ENCODE results near the gene GPX5.

The GPX5 gene

DNA sequence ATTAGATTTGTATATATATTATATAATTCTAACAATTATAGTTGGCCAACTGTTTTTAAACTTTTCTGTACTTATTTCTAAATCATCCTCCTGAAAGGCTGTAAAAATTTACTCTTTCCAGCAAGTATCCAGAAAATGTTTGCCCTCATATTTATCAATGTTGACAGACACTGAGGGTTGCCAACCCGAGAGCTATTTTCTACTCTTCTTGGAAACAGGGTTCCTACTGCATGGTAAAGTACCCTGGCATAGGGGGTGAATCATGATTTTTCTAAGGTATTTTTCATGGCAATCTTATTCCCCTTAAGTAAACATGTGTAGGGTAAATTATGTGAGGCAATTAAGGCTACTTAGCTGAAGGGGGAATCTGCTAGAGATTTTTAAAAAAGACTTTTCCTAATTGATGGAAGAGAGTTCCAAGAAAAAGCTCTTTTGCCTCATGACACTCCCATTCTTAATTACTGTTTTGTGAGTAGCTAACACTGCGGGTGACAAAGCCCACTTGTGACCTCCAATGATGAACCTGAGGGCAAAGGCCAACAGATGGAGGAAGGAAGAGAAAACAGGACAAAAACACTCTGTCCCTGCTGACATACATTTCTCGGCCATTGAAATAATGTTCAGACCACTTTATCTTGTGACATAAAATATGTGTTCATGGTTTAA, 37.9 kb downstream of the GPX5 start:
- H3K36me3 ChIP-seq (ENCODE audit: control insufficient read depth, insufficient read depth, low read length): no peaks in the 10 kb centered on the region
- no peak overlapping the region for H3K27ac ChIP-seq (ENCODE audit: low read depth, low read length, severe bottlenecking)
- 50 to 60% methylated on average over 1 of the region's 3 CpGs for WGBS, 2 experiments (ENCODE audit: insufficient coverage in 2 of 2)
- H3K4me3 ChIP-seq (ENCODE audit: extremely low read depth, insufficient read depth, low read length, poor library complexity, severe bottlenecking): no peak overlapping the region
- no peaks in the 10 kb centered on the region for H3K9me3 ChIP-seq (ENCODE audit: control insufficient read depth, low read length)
- H3K4me1 ChIP-seq (ENCODE audit: control insufficient read depth, insufficient read depth, low read length, poor library complexity, severe bottlenecking): no peaks in the 10 kb centered on the region

- H3K4me1 ChIP-seq (ENCODE audit: control insufficient read depth, insufficient read depth, low read length, poor library complexity, severe bottlenecking): no peaks in the 10 kb centered on the region
- H3K27ac ChIP-seq (ENCODE audit: low read depth, low read length, severe bottlenecking): no peak overlapping the region
- H3K4me3 ChIP-seq (ENCODE audit: extremely low read depth, insufficient read depth, low read length, poor library complexity, severe bottlenecking): no peak overlapping the region
- H3K9me3 ChIP-seq (ENCODE audit: control insufficient read depth, low read length): no peaks in the 10 kb centered on the region
- H3K36me3 ChIP-seq (ENCODE audit: control insufficient read depth, insufficient read depth, low read length): no peaks in the 10 kb centered on the region
- WGBS, 2 experiments (ENCODE audit: insufficient coverage in 2 of 2): 86 to 89% methylated on average over 4 to 6 of the region's 7 CpGs
Measured at GRCh38 chr6:28565823-28566526, 40.3 kb downstream of the GPX5 start.

DNA sequence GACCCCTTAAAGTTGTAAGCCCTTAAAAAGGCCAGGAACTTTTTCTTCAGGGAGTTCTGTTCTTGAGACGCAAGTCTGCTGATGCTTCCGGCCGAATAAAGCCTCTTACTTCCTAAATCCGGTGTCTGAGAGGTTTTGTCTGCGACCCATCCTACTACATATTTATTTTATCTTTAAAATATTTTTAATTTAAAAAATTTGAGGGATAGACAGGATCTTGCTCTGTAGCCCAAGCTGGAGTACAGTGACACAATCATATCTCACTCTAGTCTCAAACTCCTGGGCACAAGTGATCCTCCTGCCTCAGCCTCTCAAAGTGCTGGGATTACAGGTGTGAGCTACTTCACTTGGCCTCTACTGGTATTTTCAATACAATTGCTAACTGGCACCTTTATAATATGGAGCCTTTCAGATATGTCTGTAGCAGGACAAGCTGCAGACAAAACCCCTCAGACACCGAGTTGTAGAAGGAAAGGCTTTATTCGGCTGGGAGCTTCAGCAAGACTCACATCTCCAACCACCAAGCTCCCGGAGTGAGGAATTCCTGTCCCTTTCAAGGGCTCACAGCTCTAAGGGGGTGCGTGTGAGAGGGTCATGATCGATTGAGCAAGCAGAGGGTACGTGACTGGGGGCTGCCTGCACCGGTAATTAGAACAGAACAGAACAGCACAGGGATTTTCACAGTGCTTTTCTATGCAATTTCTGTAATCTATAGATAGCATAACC, 41.0 kb downstream of the GPX5 start:
- 81 to 100% methylated on average over 4 to 7 of the region's 12 CpGs for WGBS, 2 experiments (ENCODE audit: insufficient coverage in 2 of 2)
- H3K27ac ChIP-seq (ENCODE audit: low read depth, low read length, severe bottlenecking): no peak overlapping the region

DNA sequence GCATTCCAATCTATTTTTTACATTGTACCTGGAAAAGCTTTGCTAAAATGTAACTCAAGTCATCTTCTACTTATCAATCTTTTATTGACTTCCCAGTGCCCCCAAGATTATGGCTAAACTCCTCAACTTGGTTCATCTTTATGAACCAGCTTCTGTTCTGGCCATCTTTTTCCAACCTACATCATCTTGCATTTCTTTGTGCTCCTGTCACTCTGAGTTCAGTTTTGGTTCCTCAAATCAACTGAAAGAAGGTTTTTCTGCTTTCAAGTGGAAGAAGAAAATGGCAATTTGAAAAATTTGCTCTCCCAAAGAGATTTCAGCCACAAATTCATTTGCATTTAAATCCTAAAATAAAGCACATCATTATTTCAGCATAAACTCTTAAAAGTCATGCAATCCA, 41.8 kb downstream of the GPX5 start:
- no peaks in the 10 kb centered on the region for H3K9me3 ChIP-seq (ENCODE audit: control insufficient read depth, low read length)
- no peak overlapping the region for H3K27ac ChIP-seq (ENCODE audit: low read depth, low read length, severe bottlenecking)
- H3K4me3 ChIP-seq (ENCODE audit: extremely low read depth, insufficient read depth, low read length, poor library complexity, severe bottlenecking): no peak overlapping the region

More for the DNA sequence above, 41.0 kb downstream of the GPX5 start:
- Histone ChIP-seq H3K36me3 (ENCODE audit: control insufficient read depth, insufficient read depth, low read length) (no peaks in the 10 kb centered on the region), H3K9me3 (ENCODE audit: control insufficient read depth, low read length) (no peaks in the 10 kb centered on the region), H3K4me3 (ENCODE audit: extremely low read depth, insufficient read depth, low read length, poor library complexity, severe bottlenecking) (no peak overlapping the region), H3K4me1 (ENCODE audit: control insufficient read depth, insufficient read depth, low read length, poor library complexity, severe bottlenecking) (no peaks in the 10 kb centered on the region)

GRCh38 chr6:28568515-28569108, 42.9 kb downstream of the GPX5 start:
- WGBS, 2 experiments (ENCODE audit: insufficient coverage in 2 of 2): 92% methylated on average over 4 of the region's 4 CpGs; no CpG with 5 or more reads in 1 of the 2 experiments
- H3K9me3 ChIP-seq (ENCODE audit: control insufficient read depth, low read length): no peaks in the 10 kb centered on the region
- no peak overlapping the region for H3K4me3 ChIP-seq (ENCODE audit: extremely low read depth, insufficient read depth, low read length, poor library complexity, severe bottlenecking)
- no peak overlapping the region for H3K27ac ChIP-seq (ENCODE audit: low read depth, low read length, severe bottlenecking)
- no peaks in the 10 kb centered on the region for H3K4me1 ChIP-seq (ENCODE audit: control insufficient read depth, insufficient read depth, low read length, poor library complexity, severe bottlenecking)
- H3K36me3 ChIP-seq (ENCODE audit: control insufficient read depth, insufficient read depth, low read length): no peaks in the 10 kb centered on the region

More for the DNA sequence above, 41.8 kb downstream of the GPX5 start:
- Histone ChIP-seq H3K36me3 (ENCODE audit: control insufficient read depth, insufficient read depth, low read length) (no peaks in the 10 kb centered on the region), H3K4me1 (ENCODE audit: control insufficient read depth, insufficient read depth, low read length, poor library complexity, severe bottlenecking) (no peaks in the 10 kb centered on the region)

DNA sequence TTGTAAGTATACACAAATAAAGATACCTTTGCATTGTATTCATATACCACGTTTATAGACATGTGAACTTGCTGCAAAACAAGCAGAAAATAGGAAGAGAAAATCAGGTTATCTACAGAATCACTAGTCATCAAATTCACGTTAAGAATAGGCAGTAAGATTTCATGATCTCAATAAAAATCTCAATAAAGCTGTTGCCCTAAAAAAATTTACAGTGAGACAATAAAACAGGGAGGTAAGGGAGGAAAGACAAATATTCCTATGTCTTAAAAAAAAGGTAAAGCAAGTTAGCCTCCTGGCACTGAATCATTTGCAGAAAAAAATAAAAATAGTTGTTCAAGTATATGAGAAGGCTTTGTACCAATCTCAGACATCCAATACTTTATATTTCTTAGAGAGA, 44.1 kb downstream of the GPX5 start:
- Histone ChIP-seq H3K36me3 (ENCODE audit: control insufficient read depth, insufficient read depth, low read length) (peaks cover 4% of the 10 kb centered on the region), H3K4me1 (ENCODE audit: control insufficient read depth, insufficient read depth, low read length, poor library complexity, severe bottlenecking) (no peaks in the 10 kb centered on the region), H3K27ac (ENCODE audit: low read depth, low read length, severe bottlenecking) (no peak overlapping the region), H3K9me3 (ENCODE audit: control insufficient read depth, low read length) (no peaks in the 10 kb centered on the region), H3K4me3 (ENCODE audit: extremely low read depth, insufficient read depth, low read length, poor library complexity, severe bottlenecking) (no peak overlapping the region)
- WGBS, 2 experiments (ENCODE audit: insufficient coverage in 2 of 2): no CpG with 5 or more reads among the region's 2 CpGs

- H3K4me3 ChIP-seq (ENCODE audit: extremely low read depth, insufficient read depth, low read length, poor library complexity, severe bottlenecking): no peak overlapping the region
- no peak overlapping the region for H3K27ac ChIP-seq (ENCODE audit: low read depth, low read length, severe bottlenecking)
- H3K4me1 ChIP-seq (ENCODE audit: control insufficient read depth, insufficient read depth, low read length, poor library complexity, severe bottlenecking): no peaks in the 10 kb centered on the region
- H3K36me3 ChIP-seq (ENCODE audit: control insufficient read depth, insufficient read depth, low read length): no peaks in the 10 kb centered on the region
- H3K9me3 ChIP-seq (ENCODE audit: control insufficient read depth, low read length): no peaks in the 10 kb centered on the region
Measured at GRCh38 chr6:28580475-28580874, 54.8 kb downstream of the GPX5 start.

DNA sequence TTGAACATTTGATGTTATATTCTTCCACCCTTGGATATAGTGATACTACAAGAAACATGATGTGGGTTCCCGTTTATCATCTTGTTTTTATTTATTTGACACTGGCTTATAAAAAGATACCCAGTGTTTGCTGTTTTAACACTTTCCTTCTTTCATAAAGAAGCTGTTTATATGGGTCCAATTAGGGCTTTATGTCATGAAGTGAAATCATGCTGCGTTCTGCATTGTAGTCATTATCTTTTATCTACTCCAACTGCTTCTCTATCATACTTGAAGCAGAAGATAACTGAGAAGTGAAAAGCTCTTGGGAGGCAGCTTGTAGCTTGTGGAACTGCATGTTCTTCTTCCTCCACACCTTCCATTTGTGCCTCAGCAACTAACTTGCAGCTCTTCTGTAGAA, 57.8 kb downstream of the GPX5 start:
- no CpG with 5 or more reads among the region's 2 CpGs for WGBS, 2 experiments (ENCODE audit: insufficient coverage in 2 of 2)
- H3K9me3 ChIP-seq (ENCODE audit: control insufficient read depth, low read length): no peaks in the 10 kb centered on the region
- H3K27ac ChIP-seq (ENCODE audit: low read depth, low read length, severe bottlenecking): no peak overlapping the region
- no peak overlapping the region for H3K4me3 ChIP-seq (ENCODE audit: extremely low read depth, insufficient read depth, low read length, poor library complexity, severe bottlenecking)
- H3K36me3 ChIP-seq (ENCODE audit: control insufficient read depth, insufficient read depth, low read length): no peaks in the 10 kb centered on the region
- H3K4me1 ChIP-seq (ENCODE audit: control insufficient read depth, insufficient read depth, low read length, poor library complexity, severe bottlenecking): peaks cover 7% of the 10 kb centered on the region
